CD4-positive, alpha-beta T cell treated with Interleukin-12 subunit alpha and Interleukin-12 subunit beta, for 1 hour (primary cell): Measurements from ENCODE around the gene LRP8.

ENCODE experiments used
- DNase-seq: peaks from one replicate; pipeline ENCODE4 v3.0.0-alpha.2; 2020

The LRP8 gene

GRCh38 chr1:53279296-53280200 is 48.3 kb downstream of the LRP8 start:
- no peak for DNase-seq

DNA sequence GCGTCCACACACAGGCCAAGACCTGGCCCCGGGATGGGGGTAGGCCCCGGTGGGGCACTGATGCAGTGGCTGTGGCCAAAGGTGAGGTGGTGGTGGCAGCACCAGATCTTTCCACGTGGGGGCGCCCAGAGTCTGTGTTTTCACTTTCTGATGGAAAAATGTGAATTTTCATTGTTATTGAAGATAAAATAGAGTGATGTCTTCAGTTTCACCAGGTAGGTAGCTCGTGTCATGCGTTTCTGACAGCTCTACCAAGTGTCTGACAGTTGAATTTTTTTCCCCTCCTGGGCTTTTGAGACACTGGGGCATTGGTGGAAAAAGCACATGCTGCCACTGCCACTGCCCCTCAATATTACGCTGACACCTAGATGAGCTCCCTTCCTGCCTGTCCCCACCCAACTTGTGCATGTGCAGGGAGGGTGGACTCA is 49.6 kb downstream of the LRP8 start:
- DNase-seq: peak; percentile 71

DNA sequence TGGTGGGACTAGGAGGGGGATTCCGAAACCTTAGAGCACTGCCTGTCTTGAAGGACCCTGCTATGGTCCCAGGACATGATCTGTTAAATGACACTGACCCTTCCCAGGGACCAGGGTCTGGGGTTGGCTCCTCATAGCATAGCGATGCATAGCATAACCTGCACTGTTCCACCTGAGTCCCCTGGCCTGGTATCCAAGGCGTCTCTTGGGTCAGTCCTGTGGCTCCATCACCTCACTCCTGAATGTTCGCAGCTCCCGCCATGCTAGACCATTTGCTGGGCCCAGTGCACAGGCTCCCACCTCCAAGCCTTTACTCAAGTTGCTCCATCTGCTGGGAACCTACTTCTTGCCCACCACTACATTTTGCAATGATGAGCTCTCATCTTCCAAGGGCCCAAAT is 50.5 kb downstream of the LRP8 start:
- no peak for DNase-seq

GRCh38 chr1:53276902-53277281 is 51.0 kb downstream of the LRP8 start:
- no peak for DNase-seq

DNA sequence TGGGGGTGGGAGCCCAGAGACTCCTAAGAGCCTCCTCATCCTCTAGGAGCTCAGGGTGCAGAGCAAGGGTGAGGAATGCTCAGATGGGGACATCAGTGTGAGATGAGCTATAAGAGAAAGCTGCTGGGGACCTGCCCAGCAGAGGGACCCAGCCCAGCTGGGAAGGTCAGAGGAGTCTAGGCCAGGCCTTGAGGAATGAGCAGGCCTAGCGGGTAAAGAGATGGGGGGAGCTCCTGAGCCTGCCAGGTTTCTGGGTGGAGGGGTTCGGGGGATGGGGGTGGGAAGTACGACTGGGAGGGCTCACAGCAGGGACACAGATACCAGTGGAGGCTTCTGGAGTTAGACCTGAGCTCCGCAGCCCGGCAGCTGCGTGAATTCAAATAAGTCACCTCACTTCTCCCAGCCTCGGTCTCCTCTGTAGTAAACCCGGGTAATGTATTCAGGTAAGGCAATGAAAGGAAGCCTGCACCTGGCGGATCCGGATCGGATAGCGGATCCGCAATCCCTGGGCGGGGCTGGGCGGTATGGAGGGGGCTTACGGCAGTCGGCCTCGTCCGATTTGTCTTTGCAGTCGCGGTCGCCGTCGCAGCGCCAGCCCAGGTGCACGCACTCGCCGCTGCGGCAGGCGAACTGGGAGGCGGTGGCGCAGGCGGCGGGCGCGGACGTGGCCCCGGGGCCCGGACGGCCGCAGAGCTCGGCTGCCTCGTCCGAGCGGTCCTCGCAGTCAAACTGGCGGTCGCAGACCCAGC is 51.5 kb downstream of the LRP8 start:
- no peak for DNase-seq

- DNase-seq: no peak
Measured at GRCh38 chr1:53275566-53275965, 52.3 kb downstream of the LRP8 start.

DNA sequence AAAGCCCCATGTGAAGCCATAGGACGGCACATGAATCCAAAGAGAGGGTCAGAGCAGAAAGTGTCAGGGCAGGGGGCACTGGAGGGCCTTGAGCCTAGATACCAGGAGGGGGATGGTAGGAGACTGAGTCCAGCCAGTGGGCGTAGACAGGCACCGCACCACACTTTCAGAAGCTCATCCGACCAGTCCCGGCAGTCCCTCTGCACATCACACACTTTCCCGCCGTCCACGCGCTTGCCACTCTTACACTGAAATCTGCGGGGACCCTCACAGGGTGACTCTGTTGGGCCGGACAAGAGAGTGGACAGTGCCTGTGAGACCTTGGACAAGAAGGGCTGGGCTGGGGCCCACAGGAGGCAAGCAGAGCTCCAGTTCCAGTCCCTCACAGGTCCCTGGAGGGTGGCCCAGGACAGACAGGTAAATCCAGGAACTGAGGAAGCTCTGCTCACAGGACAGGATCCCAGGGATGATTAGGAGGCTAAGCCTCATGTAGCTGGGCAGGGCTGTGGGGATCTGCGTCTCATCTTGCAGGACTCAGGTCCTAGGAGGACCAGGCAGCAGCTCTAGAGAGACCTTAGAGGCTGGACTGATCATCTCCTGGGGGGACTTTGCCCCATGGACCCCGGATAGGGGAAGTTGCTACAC is 53.2 kb downstream of the LRP8 start:
- DNase-seq: no peak

DNA sequence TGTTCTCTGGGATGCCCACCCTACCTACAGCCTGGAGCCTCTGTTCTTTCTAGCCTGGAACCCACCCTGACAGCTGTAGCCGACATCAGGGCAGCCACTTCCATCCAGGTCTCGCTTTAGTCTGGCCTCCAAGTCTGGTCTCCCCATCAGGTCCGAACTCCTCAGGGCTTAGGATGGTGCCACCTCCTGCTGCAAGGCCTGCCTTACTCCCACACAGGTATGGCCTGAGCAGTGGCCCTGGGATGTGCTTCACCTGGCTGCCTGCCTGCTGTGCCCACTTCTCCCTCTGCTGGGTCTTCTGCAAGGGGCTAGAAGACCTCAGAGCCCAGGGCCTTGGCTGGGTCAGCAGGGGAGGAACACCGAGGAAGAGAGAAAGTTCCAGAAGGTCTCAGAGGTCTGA is 53.8 kb downstream of the LRP8 start:
- DNase-seq: no peak

DNA sequence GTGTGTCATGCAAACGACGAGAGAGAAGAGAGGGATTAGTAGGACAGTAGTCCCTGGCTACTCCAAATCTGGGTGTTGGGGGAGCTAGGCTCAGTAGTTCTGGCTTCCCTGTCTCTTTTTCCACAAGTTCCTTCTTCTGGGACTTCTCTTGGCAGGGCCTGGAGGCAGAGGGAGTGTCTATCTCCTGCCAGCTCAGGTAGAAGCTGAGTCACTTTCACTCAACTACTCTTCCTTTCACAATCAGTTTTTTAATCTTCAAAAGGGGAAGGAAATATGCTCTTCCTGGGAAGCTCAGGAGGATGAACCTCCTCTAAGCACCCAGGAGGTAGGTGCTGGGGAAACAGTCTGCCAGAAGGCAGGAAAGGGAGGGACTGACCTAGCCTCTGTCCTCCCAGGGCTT is 54.3 kb downstream of the LRP8 start:
- no peak for DNase-seq

GRCh38 chr1:53272349-53272748 is 55.5 kb downstream of the LRP8 start:
- DNase-seq: no peak

GRCh38 chr1:53271446-53272090 is 56.3 kb downstream of the LRP8 start:
- DNase-seq: no peak

DNA sequence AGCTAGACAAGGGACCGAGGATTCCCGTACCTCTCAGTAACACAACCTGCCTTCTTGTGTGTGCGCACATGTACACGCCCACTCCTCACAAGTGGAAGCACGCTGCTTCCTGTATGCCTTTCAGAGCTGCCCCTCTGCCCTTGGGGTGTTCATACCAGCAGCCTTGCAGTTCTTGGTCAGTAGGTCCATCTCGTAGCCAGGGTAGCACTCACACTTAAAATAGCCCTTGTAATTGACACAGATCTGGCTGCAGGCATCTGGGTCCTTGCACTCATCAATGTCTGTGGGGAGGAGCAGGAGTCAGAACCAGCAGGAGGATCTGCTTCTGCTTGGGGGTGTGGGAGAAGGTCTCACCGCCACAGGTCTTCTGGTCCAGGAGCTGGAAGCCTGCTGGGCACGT is 57.0 kb downstream of the LRP8 start:
- no peak for DNase-seq

DNA sequence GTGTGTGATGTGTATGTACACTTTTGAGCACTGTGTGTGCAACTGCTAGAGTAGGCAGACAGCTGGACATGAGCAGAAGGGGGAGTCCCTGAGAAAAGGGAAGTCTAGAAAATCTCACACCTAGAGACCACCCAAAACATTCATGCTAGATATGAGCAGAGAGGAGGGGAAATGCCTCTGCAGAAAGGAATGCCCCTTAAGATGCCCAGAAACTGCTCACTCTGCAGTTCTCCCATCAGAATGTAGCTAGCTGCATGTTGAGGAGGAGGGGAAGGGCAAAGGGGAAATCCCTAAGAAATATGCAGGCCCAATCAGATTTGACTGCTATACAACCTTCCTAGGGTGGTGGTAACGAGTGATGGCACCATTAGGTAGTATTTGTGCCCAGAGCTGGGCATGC is 57.8 kb downstream of the LRP8 start:
- no peak for DNase-seq

DNA sequence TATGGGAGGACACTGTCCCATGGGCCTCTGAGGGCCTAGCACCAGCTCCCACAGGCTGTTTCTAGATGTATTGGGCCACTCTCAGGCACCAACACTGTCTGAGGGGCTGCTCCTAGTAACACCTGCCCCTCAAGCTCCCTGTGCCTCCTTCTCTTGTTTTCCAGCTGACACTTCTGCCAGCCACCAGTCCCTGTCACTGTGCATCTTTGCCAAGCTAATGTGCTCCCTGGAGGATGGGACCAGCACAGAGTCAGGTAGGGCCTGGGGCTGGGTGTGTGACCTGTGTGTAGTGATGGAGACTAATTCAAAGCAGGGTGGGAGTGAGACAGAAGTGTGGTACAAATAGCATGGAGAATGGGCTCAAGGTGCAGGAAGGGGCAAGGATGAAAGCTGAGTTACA is 60.1 kb downstream of the LRP8 start:
- DNase-seq: no peak

GRCh38 chr1:53266038-53266437 is 61.8 kb downstream of the LRP8 start:
- DNase-seq: no peak

GRCh38 chr1:53265581-53265980 is 62.3 kb downstream of the LRP8 start:
- no peak for DNase-seq

GRCh38 chr1:53264048-53264447 is 63.8 kb downstream of the LRP8 start:
- DNase-seq: no peak

DNA sequence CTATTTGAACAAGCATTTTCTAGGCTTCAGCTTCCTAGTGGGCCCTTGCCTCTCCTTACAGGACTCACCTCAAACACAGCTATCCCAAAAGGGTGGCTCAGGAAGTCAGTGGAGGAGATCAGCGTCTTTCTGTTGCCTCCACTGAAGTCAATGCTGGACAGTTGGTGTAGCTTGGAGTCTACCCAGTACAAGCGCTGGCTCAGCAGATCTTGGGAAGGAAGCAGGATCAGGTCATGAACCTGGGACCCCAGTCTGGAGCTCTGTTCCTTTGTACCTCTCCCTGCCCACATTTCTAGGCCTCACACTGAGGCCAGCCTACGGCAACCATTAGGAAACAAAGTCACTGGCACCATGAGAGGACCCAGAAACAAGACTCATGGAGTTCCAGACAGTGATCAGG is 65.9 kb downstream of the LRP8 start:
- no peak for DNase-seq

GRCh38 chr1:53260631-53261247 is 67.1 kb downstream of the LRP8 start:
- DNase-seq: no peak

GRCh38 chr1:53259932-53260331 is 67.9 kb downstream of the LRP8 start:
- DNase-seq: no peak

DNA sequence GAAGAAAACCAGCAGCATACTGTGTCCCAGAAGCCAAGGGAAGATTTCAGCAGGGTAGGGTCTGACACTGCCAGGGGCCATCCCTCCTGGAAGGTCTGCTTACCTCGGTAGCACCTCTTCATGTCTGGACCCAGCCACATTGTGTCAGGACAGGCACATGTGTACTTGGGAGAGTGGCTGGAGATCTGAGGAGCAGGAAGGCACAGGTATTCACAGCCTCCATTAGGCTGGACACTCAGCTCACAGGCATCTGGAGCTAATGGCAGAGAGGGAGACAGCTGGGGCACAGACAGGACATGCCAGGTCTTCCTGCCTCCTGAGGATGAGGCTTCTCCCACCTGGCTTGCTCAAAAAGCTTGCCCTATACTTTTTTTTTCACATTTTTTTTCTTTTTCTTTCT is 69.7 kb downstream of the LRP8 start:
- DNase-seq: no peak

- no peak for DNase-seq
Measured at GRCh38 chr1:53257454-53258081, 70.3 kb downstream of the LRP8 start.
